ENCODE measurements around the gene PAPOLA. TPM values are rescaled to one million over a fixed set of nuclear protein-coding genes. Genes with fewer than 3 reads are reported as not detected.
A peak's percentile ranks its signal among the peaks of the same experiment; 100 is the strongest.
"Not testable (repeated sequence)": the region's sequence is repeated elsewhere in the genome, so short reads cannot be mapped to it uniquely, and the experiment has no call there.

The PAPOLA gene
- total RNA-seq, 1 experiment from 2014 or later: 52.9 TPM

GRCh38 chr14:96502621-96503305, 581 bp downstream of the PAPOLA start:
- DNase-seq (ENCODE audit: low spot score): peak; percentile 36

DNA sequence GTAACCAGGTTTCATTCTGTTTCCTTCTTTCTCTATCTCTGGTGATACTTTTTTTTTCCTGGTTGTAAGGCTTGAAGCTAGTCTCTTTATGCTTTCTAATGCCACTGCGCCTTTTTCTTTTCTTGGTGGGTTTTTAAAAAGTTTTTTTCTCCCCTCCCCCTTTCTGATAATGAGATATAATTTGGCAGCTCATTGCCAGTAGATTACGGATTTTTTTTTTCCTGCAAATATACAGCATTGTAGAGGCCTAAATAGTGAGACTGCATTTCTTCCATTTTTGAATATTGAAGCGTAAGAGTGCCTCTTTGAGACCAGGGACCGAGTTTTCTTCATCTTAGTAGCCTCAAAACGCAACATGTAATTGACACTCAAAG, 1.1 kb downstream of the PAPOLA start:
- DNase-seq (ENCODE audit: low spot score): no peak

DNA sequence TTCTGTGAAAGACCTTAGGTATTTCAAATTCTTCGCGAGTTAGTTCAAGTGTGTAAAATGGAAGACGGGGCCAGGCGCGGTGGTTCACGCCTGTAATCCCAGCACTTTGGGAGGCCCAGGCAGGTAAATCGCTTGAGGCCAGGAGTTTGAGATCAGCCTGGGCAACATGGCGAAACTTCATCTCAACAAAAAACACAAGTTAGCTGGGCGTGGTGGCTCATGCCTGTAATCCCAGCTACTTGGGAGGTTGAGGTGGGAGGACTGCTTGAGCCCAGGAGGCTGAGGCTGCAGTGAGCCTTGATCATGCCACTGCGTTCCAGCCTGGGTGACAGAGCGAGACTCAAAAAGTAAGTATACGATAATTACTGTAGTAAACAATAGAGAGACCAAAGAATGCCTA, 2.2 kb downstream of the PAPOLA start:
- not testable (repeated sequence) for DNase-seq (ENCODE audit: low spot score)

DNA sequence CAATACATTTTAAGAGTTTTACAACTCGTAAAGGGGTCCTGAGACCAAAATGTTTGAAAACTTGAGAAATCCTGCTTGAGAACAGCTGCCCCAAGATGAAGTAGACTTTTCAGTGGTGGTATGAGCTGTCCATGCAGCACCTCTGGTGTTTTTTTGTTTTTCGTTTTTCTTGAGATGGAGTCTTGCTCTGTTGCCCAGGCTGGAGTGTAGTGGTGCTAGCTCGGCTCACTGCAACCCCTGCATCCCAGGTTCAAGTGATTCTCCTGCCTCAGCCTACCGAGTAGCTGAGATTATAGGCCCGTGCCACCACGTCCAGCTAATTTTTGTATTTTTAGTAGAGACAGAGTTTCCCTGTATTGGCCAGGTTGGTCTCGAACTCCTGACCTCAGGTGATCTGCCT, 5.5 kb downstream of the PAPOLA start:
- DNase-seq (ENCODE audit: low spot score): no peak

DNA sequence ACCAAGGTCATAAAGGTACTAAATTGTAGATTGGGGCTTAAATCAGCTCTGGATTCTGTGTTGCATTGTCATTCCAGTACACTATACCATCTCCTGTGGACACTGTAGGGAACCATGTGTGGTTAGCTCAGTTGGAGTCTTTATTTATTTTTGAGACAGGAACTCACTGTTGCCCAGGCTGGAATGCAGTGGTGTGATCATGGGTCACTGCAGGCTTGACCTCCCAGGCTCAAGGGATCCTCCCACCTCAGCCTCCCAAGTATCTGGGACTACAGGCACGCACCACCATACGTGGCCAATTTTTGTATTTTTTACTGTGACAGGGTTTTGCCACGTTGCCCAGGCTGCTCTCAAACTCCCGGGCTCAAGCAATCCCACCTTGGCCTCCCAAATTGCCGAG, 6.7 kb downstream of the PAPOLA start:
- DNase-seq (ENCODE audit: low spot score): no peak

- no peak for DNase-seq (ENCODE audit: low spot score)
Observed at GRCh38 chr14:96509457-96510090, 7.4 kb downstream of the PAPOLA start.

GRCh38 chr14:96511146-96511545, 9.0 kb downstream of the PAPOLA start:
- no peak for DNase-seq (ENCODE audit: low spot score)

GRCh38 chr14:96511667-96512066, 9.5 kb downstream of the PAPOLA start:
- no peak for DNase-seq (ENCODE audit: low spot score)

DNA sequence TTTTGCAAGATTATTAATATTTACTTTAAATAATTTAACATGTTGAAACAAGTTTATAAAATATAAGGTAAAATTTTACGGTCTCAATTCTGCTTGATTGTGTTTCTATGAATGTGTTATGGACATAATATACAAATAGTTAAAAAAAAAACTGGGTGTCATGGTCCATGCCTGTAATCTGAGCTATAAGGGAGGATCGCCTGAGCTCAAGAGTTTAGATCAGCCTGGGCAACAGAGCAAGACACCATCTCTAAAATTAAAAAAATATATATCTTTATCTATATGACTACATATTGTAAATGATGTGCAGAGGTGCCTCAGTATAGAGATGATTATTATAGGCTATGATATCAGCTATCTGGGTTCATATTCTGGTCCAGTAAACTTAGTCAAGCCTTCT, 9.9 kb downstream of the PAPOLA start:
- no peak for DNase-seq (ENCODE audit: low spot score)

DNA sequence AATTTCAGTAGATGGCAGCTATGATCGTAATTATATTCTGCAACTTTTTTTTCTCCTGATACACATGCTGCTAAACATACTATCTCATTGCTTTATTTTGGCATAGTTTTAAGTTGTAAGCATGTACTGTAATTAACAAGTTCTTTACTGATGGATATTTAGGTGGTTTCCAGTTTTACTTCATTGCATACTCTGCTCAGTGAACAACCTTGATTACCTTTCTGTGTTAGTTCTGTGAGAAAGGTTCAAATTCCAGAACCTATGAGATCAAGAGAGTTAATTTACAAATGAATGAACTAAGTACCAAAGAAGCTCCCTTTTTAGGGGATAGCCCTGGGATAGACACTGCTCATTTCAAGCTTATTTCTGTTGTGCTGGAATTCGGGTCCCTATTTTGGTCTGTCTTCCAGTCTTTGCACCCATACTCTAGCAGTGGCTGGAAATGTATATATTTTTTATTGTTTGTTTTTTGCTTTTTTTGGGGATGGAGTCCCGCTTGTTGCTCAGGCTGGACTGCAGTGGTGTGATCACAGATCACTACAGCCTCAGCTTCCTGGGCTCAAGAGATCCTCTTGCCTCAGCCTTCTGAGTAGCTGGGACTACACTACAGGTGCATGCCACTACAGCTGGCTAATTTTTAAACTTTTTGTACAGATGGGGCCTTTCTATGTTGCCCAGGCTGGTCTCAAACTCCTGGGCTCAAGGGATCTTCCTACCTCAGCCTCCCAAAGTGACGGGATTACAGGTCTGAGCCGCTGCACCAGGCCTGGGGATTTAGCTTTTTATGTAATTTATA, 10.6 kb downstream of the PAPOLA start:
- DNase-seq (ENCODE audit: low spot score): no peak

GRCh38 chr14:96514694-96515093, 12.5 kb downstream of the PAPOLA start:
- no peak for DNase-seq (ENCODE audit: low spot score)

DNA sequence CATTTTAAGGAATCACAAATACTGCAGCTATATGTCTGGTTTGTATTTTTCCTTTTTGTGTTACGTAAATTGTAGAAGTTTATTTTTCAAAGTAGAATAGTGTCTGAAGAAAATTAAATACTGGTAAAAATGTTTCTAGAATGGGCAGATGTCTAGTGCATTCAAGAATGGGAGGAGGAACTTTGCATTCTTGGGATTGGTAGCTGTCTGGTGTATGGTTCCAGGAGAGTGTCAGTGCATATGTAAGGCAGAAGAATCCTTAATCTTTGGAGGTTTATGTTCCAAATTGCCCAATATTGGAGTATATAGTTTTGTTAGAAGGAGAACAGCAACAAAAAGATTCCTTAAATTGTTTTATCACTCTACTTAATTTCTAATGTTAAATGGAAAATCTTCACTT, 13.5 kb downstream of the PAPOLA start:
- no peak for DNase-seq (ENCODE audit: low spot score)

- DNase-seq (ENCODE audit: low spot score): no peak
Observed at GRCh38 chr14:96516351-96516750, 14.2 kb downstream of the PAPOLA start.

- no peak for DNase-seq (ENCODE audit: low spot score)
Observed at GRCh38 chr14:96519970-96520369, 17.8 kb downstream of the PAPOLA start.

DNA sequence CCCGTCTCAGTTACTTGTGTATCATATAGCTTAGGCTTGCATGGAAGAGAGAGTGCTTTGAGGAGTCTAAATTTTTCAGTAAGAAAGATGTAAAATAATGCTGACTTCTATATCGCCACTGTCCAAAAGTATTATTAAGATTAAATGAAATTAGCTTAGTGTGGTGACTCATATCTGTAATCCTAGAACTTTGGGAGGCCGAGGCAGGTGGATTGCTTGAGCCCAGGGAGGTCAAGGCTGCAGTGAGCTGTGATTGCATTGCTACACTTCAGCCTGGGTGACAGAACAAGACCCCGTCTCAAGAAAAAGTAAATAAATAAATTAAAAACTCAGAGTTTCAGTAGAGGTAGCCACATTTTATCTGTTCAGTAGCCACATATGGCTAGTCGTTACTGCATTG, 23.3 kb downstream of the PAPOLA start:
- DNase-seq (ENCODE audit: low spot score): no peak

GRCh38 chr14:96532632-96533031, 30.4 kb downstream of the PAPOLA start:
- no peak for DNase-seq (ENCODE audit: low spot score)

GRCh38 chr14:96536807-96537206, 34.6 kb downstream of the PAPOLA start:
- no peak for DNase-seq (ENCODE audit: low spot score)

- no peak for DNase-seq (ENCODE audit: low spot score)
Observed at GRCh38 chr14:96538097-96538989, 36.2 kb downstream of the PAPOLA start.

DNA sequence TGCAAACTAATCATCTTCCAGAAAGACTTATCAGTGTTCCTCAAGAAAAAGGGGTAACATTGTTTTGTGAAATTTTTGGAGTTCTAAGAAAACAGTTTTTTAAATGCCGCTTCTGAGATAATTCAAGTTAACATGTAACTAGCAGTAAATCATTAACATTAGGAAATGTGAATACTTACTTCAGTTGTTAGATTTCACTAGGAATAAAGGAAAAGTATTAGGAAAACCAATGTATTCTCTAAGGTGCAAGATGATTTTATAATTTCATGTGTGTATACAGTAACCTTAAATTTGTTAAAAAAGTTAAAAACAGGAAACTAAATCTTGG, 36.8 kb downstream of the PAPOLA start:
- DNase-seq (ENCODE audit: low spot score): no peak

GRCh38 chr14:96554315-96554910, 52.2 kb downstream of the PAPOLA start:
- DNase-seq (ENCODE audit: low spot score): no peak

DNA sequence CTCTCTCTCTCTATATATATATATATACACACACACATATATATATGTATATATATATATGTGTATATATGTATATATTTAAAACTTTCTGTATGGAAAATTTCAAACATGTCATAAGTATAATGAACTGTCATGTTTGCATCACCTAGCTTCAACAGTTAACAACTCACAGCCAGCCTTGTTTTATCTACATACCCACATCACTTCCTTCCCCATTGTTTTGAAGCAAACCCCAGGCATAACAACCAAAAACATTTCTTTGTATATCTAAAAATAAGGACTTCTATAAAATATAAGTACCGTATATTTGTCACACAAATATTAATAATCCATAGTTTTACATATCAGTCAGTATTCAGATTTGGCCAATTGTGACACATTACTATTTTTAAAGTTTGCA, 57.4 kb downstream of the PAPOLA start:
- no peak for DNase-seq (ENCODE audit: low spot score)

DNA sequence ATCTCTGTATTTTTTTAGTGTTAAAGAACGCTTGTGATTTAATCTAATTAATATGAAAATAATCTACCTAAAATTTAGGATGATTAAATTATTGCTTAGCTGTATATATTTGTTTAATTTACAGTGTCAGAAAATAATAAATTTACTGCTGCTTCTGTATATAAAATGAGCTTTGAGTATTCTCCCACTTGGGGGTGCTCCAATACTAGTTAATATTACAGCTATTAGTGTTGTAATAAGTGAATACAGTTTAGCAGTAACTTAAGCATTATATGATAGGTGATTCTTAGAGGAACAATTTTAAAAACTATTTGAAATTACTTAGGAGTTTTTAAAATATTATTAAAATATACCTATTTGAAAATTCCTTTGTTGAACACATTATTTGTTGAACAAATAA, 62.2 kb downstream of the PAPOLA start:
- no peak for DNase-seq (ENCODE audit: low spot score)

Measured in HT-29 (cell line).